Activated naive CD4-positive, alpha-beta T cell treated with anti-CD3 and anti-CD28 coated beads, Interleukin-2, amount 10 ng/mL, durations not matched to agents 7 days and 5 days (primary cell): ENCODE measurements around the gene CHST8.

Experiments
- CTCF ChIA-PET: fragments of 350-600 bp; sonication (Branson Sonifier 250); formaldehyde crosslinking; loops from one replicate; lab custom pipeline; 2021; ENCODE audit warnings: antibody characterized with exemption; lab: Charles Lee
- DNase-seq: peaks from one replicate; pipeline ENCODE4 v3.0.0-alpha.2; 2020
- H3K27ac Mint-ChIP-seq: one replicate; pipeline ENCODE4 v1.8.0; 2021; ENCODE audit warnings: mild to moderate bottlenecking, moderate library complexity, mixed read lengths
- H3K27me3 Mint-ChIP-seq: one replicate; pipeline ENCODE4 v1.8.0; 2021; ENCODE audit warnings: mild to moderate bottlenecking, mixed read lengths
- H3K36me3 Mint-ChIP-seq: one replicate; pipeline ENCODE4 v1.8.0; 2021; ENCODE audit warnings: mixed read lengths
- H3K4me1 Mint-ChIP-seq: one replicate; pipeline ENCODE4 v1.8.0; 2021; ENCODE audit warnings: mixed read lengths
- H3K4me3 Mint-ChIP-seq: one replicate; pipeline ENCODE4 v1.8.0; 2021; ENCODE audit warnings: mild to moderate bottlenecking, moderate library complexity, mixed read lengths
- H3K9me3 Mint-ChIP-seq: one replicate; pipeline ENCODE4 v1.8.0; 2021; ENCODE audit warnings: mixed read lengths

Gene CHST8

DNA sequence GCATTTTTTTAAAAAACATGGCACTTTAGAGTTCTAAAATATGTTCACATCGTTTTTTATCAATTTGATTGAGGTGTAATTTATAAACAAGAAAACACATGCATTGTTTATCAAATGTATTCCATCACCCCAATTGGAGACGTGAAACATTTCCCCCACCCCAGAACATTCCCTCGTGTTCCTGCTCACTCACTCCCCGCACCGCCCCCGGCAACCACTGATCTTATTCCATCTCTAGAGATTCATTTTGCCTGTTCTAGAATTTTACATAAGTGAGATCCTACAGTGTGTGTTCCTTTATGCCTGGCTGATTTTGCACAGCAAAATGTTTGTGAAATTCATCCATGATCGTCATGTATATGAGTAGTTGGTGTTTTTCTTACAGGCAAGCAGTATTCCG, 124.4 kb downstream of the CHST8 start:
- Mint-ChIP-seq H3K9me3 (no peaks in the 10 kb centered on the region), H3K36me3 (no peaks in the 10 kb centered on the region), H3K4me3 (no peak overlapping the region), H3K4me1 (no peaks in the 10 kb centered on the region), H3K27ac (no peak overlapping the region), H3K27me3 (no peaks in the 10 kb centered on the region)
- no peak for DNase-seq
- CTCF ChIA-PET, result no interaction called here

DNA sequence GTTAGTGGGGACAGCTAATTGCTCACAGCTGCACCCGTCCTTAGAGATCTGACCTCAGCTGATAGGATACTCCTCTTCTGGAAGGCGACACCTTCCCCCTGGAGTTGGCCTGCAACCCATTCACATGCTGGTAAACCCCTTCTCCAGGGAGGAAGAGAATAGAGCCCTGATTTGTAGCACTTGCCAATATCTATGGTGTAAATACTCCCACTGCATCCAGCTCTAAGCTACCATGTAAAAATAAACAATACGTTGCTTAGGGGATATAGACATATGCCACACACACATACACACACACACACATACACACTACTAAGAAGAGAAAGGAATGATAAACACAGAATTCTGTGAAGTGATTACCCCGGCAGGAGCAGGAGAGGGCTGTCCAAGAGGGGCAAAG, 125.5 kb downstream of the CHST8 start:
- H3K9me3 Mint-ChIP-seq, result no peaks in the 10 kb centered on the region
- no peak for DNase-seq
- H3K27ac Mint-ChIP-seq, result no peak overlapping the region
- CTCF ChIA-PET, result interaction anchor here (0.7 kb wide), 1 partner anchor 30 kb away, joined by 4 read pairs; no protein-coding TSS in a partner anchor
- H3K27me3 Mint-ChIP-seq, result no peaks in the 10 kb centered on the region
- no peaks in the 10 kb centered on the region for H3K36me3 Mint-ChIP-seq
- H3K4me1 Mint-ChIP-seq, result no peaks in the 10 kb centered on the region
- no peak overlapping the region for H3K4me3 Mint-ChIP-seq

DNA sequence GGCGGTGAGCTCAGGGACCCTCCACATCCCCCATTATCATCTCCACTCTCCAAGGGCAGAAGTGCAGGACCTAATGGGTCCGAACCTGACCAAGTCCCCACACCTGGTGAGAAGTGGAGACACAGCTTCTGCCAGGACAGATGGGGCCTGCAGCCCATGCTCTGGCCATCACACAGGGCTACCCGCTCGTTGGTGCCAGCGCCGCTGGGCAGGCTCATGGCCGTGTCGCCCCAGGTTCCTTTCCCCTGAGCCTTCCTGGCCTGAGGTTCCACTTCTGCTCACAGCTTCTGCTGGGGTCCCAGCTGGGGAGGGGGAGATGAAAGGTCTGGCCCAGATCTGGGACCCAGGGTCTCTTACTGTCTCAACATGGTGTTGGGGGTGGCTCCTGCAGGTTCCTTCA, 126.5 kb downstream of the CHST8 start:
- CTCF ChIA-PET, result no interaction called here
- Mint-ChIP-seq H3K4me1 (no peaks in the 10 kb centered on the region), H3K4me3 (no peak overlapping the region)

DNA sequence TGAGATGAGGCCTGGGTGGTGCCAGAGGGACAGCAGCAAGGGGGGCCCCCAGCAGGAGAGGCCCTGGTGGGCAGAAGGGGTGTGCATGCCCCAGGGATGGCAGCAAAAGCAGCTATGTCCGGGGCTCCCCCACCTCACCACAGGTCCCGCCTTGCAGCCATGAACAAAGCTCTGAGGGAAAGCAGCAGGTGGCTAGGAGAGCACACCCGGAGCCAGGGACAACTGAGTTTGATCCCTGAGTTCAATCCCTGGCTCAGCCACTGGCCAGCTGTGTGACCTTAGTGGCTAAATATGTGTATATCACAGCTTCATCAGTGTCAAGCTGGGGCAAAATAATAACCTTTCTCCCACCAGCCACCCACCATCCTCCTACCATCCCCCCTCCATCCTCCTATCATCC, 127.3 kb downstream of the CHST8 start:
- no peak overlapping the region for H3K4me3 Mint-ChIP-seq
- no peak for DNase-seq
- H3K36me3 Mint-ChIP-seq, result no peaks in the 10 kb centered on the region
- no peaks in the 10 kb centered on the region for H3K4me1 Mint-ChIP-seq
- no peaks in the 10 kb centered on the region for H3K9me3 Mint-ChIP-seq
- no peak overlapping the region for H3K27ac Mint-ChIP-seq
- no peaks in the 10 kb centered on the region for H3K27me3 Mint-ChIP-seq
- CTCF ChIA-PET, result no interaction called here

More for the DNA sequence above, 126.5 kb downstream of the CHST8 start:
- DNase-seq, result no peak
- H3K27ac Mint-ChIP-seq, result no peak overlapping the region
- H3K27me3 Mint-ChIP-seq, result no peaks in the 10 kb centered on the region
- no peaks in the 10 kb centered on the region for H3K36me3 Mint-ChIP-seq
- no peaks in the 10 kb centered on the region for H3K9me3 Mint-ChIP-seq

DNA sequence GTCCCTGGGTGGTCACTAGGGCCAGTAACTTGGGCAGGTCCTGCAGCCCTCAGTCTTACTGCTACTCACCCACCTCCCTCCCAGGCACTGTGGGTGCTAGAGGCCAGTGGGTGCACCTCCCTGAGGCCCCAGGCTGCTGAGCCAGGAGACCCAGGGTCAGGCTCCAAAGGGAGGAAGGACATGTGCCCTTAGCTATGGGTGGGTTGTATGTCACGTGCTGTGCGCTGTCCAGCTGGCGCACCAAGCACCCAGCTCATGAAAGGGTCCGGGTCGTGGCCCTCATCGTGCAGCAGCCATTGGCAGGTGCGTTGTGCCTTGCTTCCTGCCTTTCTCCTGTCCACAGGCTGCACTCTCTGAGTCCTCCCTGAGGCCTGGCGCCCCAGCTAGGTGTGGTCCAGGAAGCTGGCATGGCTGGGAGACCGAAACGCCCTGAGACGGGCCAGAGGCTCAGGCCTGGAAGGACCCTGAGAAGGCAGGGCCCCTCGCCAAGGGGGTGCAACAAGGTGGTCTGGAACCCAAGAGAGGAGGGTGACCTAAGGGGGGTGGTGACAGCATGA, 127.9 kb downstream of the CHST8 start:
- Mint-ChIP-seq H3K4me3 (no peak overlapping the region), H3K36me3 (no peaks in the 10 kb centered on the region), H3K27ac (no peak overlapping the region), H3K9me3 (no peaks in the 10 kb centered on the region), H3K27me3 (no peaks in the 10 kb centered on the region), H3K4me1 (no peaks in the 10 kb centered on the region)
- CTCF ChIA-PET, result no interaction called here
- DNase-seq, result no peak

DNA sequence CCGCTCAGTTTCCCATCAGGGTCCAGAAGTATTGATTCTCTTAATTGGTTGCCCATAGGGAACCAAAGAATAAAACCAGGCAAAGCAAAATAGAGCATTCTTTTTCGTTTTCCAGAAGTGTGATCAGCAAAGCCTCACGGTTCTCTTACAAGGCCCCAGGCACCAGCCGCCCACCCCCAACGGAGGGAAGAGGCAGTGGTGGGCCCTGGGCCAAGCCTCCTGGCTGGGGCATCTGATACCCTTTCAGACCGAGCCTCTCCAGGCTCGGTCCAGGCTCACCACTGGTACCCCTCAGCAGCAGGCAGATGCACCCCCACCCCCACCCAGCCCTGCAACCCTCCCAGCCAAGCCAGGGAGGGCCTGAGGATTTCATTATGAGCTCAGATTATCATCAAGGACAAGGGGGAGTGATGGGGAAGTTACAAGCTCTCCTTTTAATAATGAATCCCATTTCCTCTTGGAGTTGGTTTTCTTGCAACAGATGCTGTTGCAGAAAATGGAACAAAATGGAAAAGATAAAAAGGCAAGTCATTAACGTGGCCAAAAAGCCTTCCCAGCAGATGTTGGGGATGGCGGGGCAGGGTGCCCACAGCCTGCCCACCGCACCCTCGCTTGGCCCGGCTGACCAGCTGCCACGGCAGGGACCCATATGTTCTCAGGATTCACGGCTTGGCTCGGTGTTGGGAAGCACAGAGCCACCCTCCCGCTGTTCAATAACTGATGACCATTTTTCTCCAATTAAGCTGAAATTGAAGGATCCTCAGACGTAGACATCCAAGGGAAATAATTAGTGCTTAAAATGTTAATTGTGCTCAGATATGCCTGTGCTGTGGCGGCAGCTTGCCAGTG, 129.1 kb downstream of the CHST8 start:
- no peak overlapping the region for H3K4me3 Mint-ChIP-seq
- CTCF ChIA-PET, result no interaction called here
- no peak for DNase-seq
- no peaks in the 10 kb centered on the region for H3K9me3 Mint-ChIP-seq
- no peaks in the 10 kb centered on the region for H3K4me1 Mint-ChIP-seq
- no peaks in the 10 kb centered on the region for H3K36me3 Mint-ChIP-seq
- H3K27me3 Mint-ChIP-seq, result no peaks in the 10 kb centered on the region
- H3K27ac Mint-ChIP-seq, result no peak overlapping the region

DNA sequence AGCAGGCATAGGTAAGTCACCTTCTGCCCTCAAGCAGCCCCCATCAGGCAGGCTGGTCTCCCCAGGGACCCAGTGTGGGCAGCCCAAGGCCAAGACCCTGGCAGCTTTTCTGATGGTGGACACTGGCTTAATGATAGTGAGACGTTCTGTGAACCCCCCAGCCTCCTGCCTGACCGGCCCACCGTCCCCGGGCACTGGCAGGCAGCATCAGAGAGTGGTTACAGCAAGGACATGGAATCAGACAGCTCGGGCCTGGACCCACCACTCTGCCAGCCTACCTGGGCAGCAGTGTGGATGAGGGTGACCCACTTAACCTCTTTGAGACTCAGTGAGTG, 129.7 kb downstream of the CHST8 start:
- H3K27me3 Mint-ChIP-seq, result no peaks in the 10 kb centered on the region
- H3K4me1 Mint-ChIP-seq, result no peaks in the 10 kb centered on the region
- H3K9me3 Mint-ChIP-seq, result no peaks in the 10 kb centered on the region
- no peak for DNase-seq
- H3K36me3 Mint-ChIP-seq, result no peaks in the 10 kb centered on the region
- H3K4me3 Mint-ChIP-seq, result no peak overlapping the region
- CTCF ChIA-PET, result no interaction called here
- H3K27ac Mint-ChIP-seq, result no peak overlapping the region

DNA sequence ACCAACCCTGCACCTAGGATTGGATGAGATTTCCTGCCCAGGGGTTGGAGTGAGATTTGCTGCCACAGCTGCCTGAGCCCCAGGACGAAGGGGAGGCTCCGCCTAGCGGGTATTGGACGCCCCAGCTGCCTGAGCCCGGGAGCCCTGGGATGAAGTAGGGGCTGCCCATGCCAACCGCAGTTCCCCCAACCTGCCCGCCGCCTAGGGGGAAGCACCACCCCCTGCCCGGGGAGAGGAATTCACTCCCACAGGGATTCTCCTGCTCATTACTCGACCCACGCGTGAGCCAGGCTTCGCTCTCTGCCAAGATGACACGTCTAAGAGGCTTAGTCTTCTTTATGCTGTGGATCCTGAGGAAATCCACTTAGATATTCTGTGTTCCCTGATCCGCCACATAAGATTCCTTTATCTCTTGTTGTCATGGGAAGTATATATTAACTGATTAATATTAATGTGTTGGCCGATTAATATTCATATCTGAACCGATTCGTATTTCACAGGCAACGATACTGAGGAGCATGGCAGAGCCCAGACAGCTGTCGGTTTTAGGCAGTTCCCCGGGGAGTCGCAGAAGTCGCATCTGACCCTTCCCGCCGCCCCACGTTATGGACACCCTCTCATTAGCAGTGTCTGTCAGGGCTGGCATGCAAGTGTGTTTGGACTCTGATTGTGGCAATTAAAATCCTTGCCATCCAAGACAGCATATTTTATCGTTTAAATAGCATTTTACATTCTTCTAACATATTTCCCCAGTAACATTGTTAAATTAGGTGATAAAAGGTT, 130.5 kb downstream of the CHST8 start:
- DNase-seq, result no peak
- CTCF ChIA-PET, result no interaction called here
- no peaks in the 10 kb centered on the region for H3K36me3 Mint-ChIP-seq
- no peaks in the 10 kb centered on the region for H3K27me3 Mint-ChIP-seq
- no peak overlapping the region for H3K4me3 Mint-ChIP-seq
- no peaks in the 10 kb centered on the region for H3K9me3 Mint-ChIP-seq
- no peaks in the 10 kb centered on the region for H3K4me1 Mint-ChIP-seq
- H3K27ac Mint-ChIP-seq, result no peak overlapping the region

DNA sequence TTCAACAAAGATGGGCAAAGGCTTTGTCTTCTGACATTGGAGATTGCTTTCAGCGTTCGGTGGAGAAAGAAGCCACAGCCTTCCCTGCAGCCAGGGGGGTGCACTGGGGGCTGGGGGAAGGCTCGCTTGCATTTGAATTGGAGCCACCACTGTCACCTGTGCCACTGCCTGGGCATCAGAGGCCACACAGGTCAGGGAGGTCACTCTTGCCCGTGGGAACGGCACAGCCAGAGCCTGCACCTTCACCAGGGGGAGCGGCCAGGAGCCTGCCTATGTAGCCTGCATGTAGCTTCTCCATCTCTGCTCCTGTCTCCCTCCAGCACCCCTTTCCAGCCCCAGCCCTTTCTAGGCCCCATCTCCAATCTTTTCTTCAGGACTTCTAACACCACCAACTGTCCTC, 131.2 kb downstream of the CHST8 start:
- H3K27me3 Mint-ChIP-seq, result no peaks in the 10 kb centered on the region
- CTCF ChIA-PET, result no interaction called here
- no peak overlapping the region for H3K4me3 Mint-ChIP-seq
- no peaks in the 10 kb centered on the region for H3K36me3 Mint-ChIP-seq
- DNase-seq, result no peak
- no peaks in the 10 kb centered on the region for H3K9me3 Mint-ChIP-seq
- no peaks in the 10 kb centered on the region for H3K4me1 Mint-ChIP-seq
- no peak overlapping the region for H3K27ac Mint-ChIP-seq

DNA sequence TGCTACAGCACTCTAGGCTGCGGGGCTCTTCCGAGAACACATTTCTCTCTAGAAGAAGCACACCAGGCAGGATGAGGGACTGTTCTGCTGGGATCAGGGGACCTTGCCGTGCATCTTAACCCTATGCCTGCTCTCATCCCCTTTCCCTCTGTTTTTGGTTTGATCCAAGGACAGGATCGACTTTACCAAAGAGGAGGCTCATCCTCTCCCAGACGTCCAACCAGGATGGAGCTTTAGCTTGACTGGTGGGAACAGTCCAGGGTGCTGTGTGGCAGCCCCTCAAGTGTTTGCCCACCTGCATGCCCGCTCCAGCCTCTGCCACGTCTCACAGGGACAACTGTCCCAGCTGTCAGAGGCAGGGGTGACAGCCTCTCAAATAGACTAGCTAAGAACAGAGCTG, 132.6 kb downstream of the CHST8 start:
- H3K27ac Mint-ChIP-seq, result no peak overlapping the region
- H3K4me3 Mint-ChIP-seq, result no peak overlapping the region
- DNase-seq, result no peak
- H3K36me3 Mint-ChIP-seq, result no peaks in the 10 kb centered on the region
- CTCF ChIA-PET, result no interaction called here
- H3K27me3 Mint-ChIP-seq, result no peaks in the 10 kb centered on the region
- no peaks in the 10 kb centered on the region for H3K4me1 Mint-ChIP-seq
- H3K9me3 Mint-ChIP-seq, result no peaks in the 10 kb centered on the region

DNA sequence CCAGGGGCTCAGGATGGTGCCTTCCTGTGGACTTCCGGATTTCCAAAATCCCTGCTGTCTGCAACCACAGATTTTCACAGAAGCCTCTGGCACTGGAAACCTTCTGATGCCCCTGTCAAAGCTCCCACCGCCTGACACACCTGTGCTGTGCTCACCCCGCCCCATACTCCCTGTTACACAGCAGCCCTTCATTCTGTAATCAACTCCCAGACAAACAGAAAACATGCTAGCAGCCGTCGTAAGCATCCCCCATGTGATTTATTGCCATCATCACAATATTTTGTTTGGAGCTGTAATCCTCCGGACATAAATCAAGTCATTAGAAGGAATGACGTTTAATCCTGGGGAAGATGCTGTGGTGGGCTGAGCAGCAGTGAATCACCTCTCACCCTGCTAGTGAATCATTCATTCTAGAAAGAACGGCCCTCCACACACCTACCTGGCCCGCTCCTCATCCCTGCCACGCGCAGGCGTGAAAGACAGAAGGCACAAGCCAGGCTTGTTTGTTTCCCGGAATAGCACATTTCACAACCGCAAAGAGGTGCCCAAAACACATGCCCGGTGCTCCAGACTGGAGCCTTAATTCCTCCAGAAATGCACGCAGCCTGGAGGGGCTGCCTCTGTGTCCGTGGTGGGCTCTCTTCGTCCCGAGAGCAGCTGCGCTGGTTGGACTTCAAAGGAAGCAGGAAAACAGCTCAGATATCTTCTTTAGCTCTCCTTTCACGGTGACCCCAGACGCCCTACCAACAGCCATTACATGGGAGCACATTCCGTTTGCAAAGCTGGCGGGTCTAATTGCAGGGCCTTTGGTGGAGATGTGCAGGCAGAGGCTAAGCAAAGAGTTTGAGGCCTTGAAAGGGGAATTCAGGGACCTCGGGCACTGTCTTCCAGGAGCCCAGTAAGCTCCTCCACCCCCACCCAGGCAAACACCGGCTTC, 133.6 kb downstream of the CHST8 start:
- H3K4me1 Mint-ChIP-seq, result no peaks in the 10 kb centered on the region
- H3K9me3 Mint-ChIP-seq, result no peaks in the 10 kb centered on the region
- H3K27me3 Mint-ChIP-seq, result peaks cover under 1% of the 10 kb centered on the region
- H3K36me3 Mint-ChIP-seq, result no peaks in the 10 kb centered on the region
- H3K4me3 Mint-ChIP-seq, result no peak overlapping the region
- CTCF ChIA-PET, result no interaction called here
- no peak overlapping the region for H3K27ac Mint-ChIP-seq
- no peak for DNase-seq

DNA sequence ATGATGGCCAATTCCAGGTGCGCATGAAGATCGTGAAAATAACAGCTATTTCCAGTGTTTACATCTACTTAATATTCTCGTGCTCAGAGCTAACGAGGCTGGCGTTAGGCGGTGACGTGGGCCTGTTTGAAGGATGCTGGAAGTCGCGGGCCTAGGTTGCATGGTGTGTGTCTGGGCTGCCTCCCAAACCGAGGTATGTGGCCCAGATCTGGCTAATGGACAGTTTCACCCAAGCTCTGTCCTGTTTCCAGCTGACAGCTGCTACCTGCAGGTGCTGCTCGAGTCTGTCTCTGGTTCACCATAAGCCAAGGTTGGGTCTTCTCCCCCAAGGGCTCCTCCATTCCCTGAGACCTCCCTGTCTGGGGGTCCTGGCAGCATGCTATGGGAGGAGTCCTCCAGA, 134.4 kb downstream of the CHST8 start:
- peaks cover 3% of the 10 kb centered on the region for H3K27me3 Mint-ChIP-seq
- H3K4me1 Mint-ChIP-seq, result no peaks in the 10 kb centered on the region
- H3K4me3 Mint-ChIP-seq, result no peak overlapping the region
- no peak overlapping the region for H3K27ac Mint-ChIP-seq
- H3K36me3 Mint-ChIP-seq, result no peaks in the 10 kb centered on the region
- DNase-seq, result no peak
- CTCF ChIA-PET, result no interaction called here
- no peaks in the 10 kb centered on the region for H3K9me3 Mint-ChIP-seq

DNA sequence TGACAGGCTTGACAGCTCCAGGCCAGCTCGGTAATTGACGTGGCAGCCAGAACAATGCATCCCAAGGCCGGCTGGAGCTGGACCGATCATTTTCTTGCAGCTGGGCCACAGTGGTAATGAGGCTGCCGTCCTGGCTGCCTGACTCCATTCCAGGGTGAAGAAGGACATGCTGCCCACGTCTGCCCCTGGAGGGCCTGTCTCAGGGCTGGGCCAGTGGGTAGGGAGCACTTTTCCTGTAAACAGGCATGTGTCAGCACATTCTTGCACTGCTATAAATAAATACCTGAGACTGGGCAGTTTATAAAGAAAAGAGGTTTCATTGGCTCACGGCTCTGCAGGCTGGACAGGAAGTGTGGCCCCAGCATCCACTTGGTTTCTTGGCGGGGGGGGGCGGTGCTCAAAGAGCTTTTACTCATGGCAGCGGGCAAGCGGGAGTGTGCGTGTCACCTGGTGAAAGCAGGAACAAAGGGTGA, 136.8 kb downstream of the CHST8 start:
- Mint-ChIP-seq H3K9me3 (no peaks in the 10 kb centered on the region), H3K4me3 (no peak overlapping the region), H3K27ac (no peak overlapping the region), H3K4me1 (no peaks in the 10 kb centered on the region), H3K27me3 (peaks cover 3% of the 10 kb centered on the region), H3K36me3 (no peaks in the 10 kb centered on the region)
- no peak for DNase-seq
- CTCF ChIA-PET, result no interaction called here

DNA sequence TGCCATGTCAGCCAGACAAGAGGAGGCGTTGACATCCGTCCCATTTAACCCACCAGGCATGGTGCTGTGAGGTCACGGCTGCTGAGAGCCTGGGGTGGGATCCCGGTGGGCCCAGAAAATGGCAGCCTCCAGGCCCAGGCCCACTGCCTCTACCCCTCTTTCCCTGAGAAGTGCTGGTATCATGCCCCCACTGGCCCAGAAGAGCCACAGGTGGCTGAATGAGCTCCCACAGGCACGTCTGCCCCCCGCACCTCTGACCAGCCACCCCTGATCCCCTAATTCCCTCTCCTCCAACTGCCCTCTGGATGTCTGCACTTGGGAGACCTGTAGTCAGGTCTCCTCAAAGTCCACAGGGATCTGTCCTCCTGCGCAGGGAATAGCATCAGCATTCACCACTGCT, 137.6 kb downstream of the CHST8 start:
- CTCF ChIA-PET, result no interaction called here
- H3K4me3 Mint-ChIP-seq, result no peak overlapping the region

More for the DNA sequence above, 137.6 kb downstream of the CHST8 start:
- H3K9me3 Mint-ChIP-seq, result no peaks in the 10 kb centered on the region
- no peaks in the 10 kb centered on the region for H3K36me3 Mint-ChIP-seq
- H3K4me1 Mint-ChIP-seq, result no peaks in the 10 kb centered on the region
- H3K27me3 Mint-ChIP-seq, result peaks cover 3% of the 10 kb centered on the region
- H3K27ac Mint-ChIP-seq, result no peak overlapping the region
- DNase-seq, result no peak
